HepG2 (cell line): ENCODE results near the gene YJEFN3. TPM values are rescaled to one million over a fixed set of nuclear protein-coding genes. Genes with fewer than 3 reads are reported as not detected.

Experiments used
- ATAC-seq: fragments of 200-7000 bp; cut with Tn5 transposase; 3 replicates; pipeline ENCODE4 v1.9.1; 2020; ENCODE audit warnings: mild to moderate bottlenecking, moderate library complexity
- BruUV-seq: library from RNA; stranded (reverse); fragments of 400-500 nt; replicated peaks from 2 replicates; lab custom pipeline; 2021; lab: Mats Ljungman, UMichigan
- CTCF ChIA-PET: fragments of 300-600 bp; formaldehyde crosslinking; extraction: SDS; loops from one replicate; lab custom pipeline; 2021; ENCODE audit warnings: low total read pairs, inconsistent platforms, low intra/inter-chr PET ratio; lab: Yijun Ruan, JAX
- POLR2A ChIA-PET: fragments of 350-600 bp; sonication (Branson Sonifier 250); formaldehyde crosslinking; loops from one replicate; lab custom pipeline; 2020; ENCODE audit warnings: antibody characterized with exemption, inconsistent platforms; lab: Yijun Ruan, JAX
- DNase-seq: peaks from one replicate; pipeline ENCODE4 v3.0.0-alpha.2; 2015; ENCODE audit warnings: low spot score
- FAIRE-seq: peaks from 3 replicates; lab custom pipeline; 2011; peaks lifted over from hg19 to GRCh38; lab: Jason Lieb, UNC
- H2AFZ ChIP-seq: one replicate; pipeline ENCODE4 v1.6.1; 2011; ENCODE audit warnings: low read length, inconsistent platforms
- H3K27ac ChIP-seq: fragments of 300-600 bp; 3 replicates; pipeline ENCODE4 v1.8.0; 2011; ENCODE audit warnings: mixed run types, mild to moderate bottlenecking, mixed read lengths, low read length, inconsistent platforms; ENCODE audit not compliant: insufficient read depth; ENCODE audit errors: extremely low read length
- H3K27me3 ChIP-seq, 2 experiments: fragments of 200-600 bp in 1 of 2; 2 replicates in 1 of 2; 3 replicates in 1 of 2; pipeline versions ENCODE4 v1.6.0 to v1.8.0; 2011; ENCODE audit warnings: low read length in 2 of 2, mild to moderate bottlenecking in 2 of 2, moderate library complexity in 2 of 2, inconsistent platforms in 1 of 2; ENCODE audit not compliant: insufficient read depth in 2 of 2, control insufficient read depth in 1 of 2
- H3K36me3 ChIP-seq, 2 experiments: fragments of 200-600 bp in 1 of 2; replicated peaks in 1 of 2; 2 replicates in 1 of 2; 3 replicates in 1 of 2; pipeline versions ENCODE4 v1.5.1 to v1.8.0; 2011; ENCODE audit warnings: low read length in 2 of 2, inconsistent platforms in 1 of 2; ENCODE audit not compliant: insufficient read depth in 2 of 2, control insufficient read depth in 1 of 2
- H3K4me1 ChIP-seq: 2 replicates; pipeline ENCODE4 v1.5.1; 2012; ENCODE audit warnings: low read length, inconsistent platforms; ENCODE audit not compliant: insufficient read depth
- H3K4me2 ChIP-seq: 2 replicates; pipeline ENCODE4 v1.6.0; 2011; ENCODE audit warnings: low read depth, low read length, inconsistent platforms
- H3K4me3 ChIP-seq, 3 experiments: fragments of 200-600 bp in 1 of 3; sonication (generic), shearing (Covaris generic) in 1 of 3; replicated peaks in 1 of 3; 2 replicates each; pipeline ENCODE4 v1.5.1; 2011 to 2016; ENCODE audit warnings: low read length in 3 of 3, inconsistent platforms in 2 of 3, low read depth in 2 of 3, mild to moderate bottlenecking in 2 of 3, control low read depth in 1 of 3, mixed read lengths in 1 of 3; ENCODE audit not compliant: insufficient read depth in 1 of 3
- H3K79me2 ChIP-seq: one replicate; pipeline ENCODE4 v1.6.1; 2011; ENCODE audit warnings: low read length, inconsistent platforms; ENCODE audit not compliant: insufficient read depth
- H3K9ac ChIP-seq: 2 replicates; pipeline ENCODE4 v1.6.0; 2011; ENCODE audit warnings: mild to moderate bottlenecking, low read depth, low read length, inconsistent platforms; ENCODE audit not compliant: insufficient read depth
- H3K9me3 ChIP-seq: 2 replicates; pipeline ENCODE4 v1.5.1; 2012; ENCODE audit warnings: mild to moderate bottlenecking, low read length
- H4K20me1 ChIP-seq: 2 replicates; pipeline ENCODE4 v1.6.0; 2011; ENCODE audit warnings: inconsistent platforms, mild to moderate bottlenecking, low read length, moderate library complexity; ENCODE audit not compliant: insufficient read depth
- AGO2 ChIP-seq: fragments of 200-400 bp; formaldehyde crosslinking; optimal IDR thresholded peaks from 2 replicates; pipeline ENCODE3; 2017; ENCODE audit warnings: mild to moderate bottlenecking, low read depth, low read length, moderate library complexity
- DPF2 ChIP-seq: sonication (generic); formaldehyde crosslinking; IDR thresholded peaks from 2 replicates; pipeline ENCODE4 v1.4.0; 2020; ENCODE audit warnings: mild to moderate bottlenecking, low read depth, missing genetic modification reagents, borderline replicate concordance
- GPN1 ChIP-seq: sonication (generic); formaldehyde crosslinking; IDR thresholded peaks from 2 replicates; pipeline ENCODE4 v1.5.1; 2020; ENCODE audit warnings: missing genetic modification reagents, borderline replicate concordance
- HNRNPLL ChIP-seq: fragments of 200-400 bp; formaldehyde crosslinking; IDR thresholded peaks from 2 replicates; pipeline ENCODE4 v1.6.1; 2017; ENCODE audit warnings: mild to moderate bottlenecking, low read depth, low read length; ENCODE audit not compliant: poor library complexity, severe bottlenecking
- KLF6 ChIP-seq: IDR thresholded peaks from 2 replicates; pipeline ENCODE4 v1.8.0; 2016; ENCODE audit warnings: missing biosample characterization, missing genetic modification reagents
- POLR2G ChIP-seq: fragments of 200-400 bp; formaldehyde crosslinking; IDR thresholded peaks from 2 replicates; pipeline ENCODE4 v1.6.1; 2018; ENCODE audit warnings: mild to moderate bottlenecking, low read depth, low read length, moderate library complexity
- PTBP1 ChIP-seq: fragments of 200-400 bp; formaldehyde crosslinking; IDR thresholded peaks from 2 replicates; pipeline ENCODE4 v1.6.1; 2018; ENCODE audit warnings: low read length, low read depth; ENCODE audit not compliant: poor library complexity, severe bottlenecking
- RBM22 ChIP-seq: fragments of 200-400 bp; formaldehyde crosslinking; optimal IDR thresholded peaks from 2 replicates; pipeline ENCODE3; 2017; ENCODE audit warnings: mild to moderate bottlenecking, low read length, moderate library complexity
- SMC3 ChIP-seq: IDR thresholded peaks from 2 replicates; pipeline ENCODE4 v1.6.1; 2011; ENCODE audit warnings: low read length, improper control_type of control experiment
- YY1 ChIP-seq: IDR thresholded peaks from 2 replicates; pipeline ENCODE4 v1.6.1; 2011; ENCODE audit warnings: low read length, low read depth, moderate library complexity, mild to moderate bottlenecking; ENCODE audit not compliant: insufficient read depth, insufficient replicate concordance
- ZFX ChIP-seq: sonication (generic); formaldehyde crosslinking; IDR thresholded peaks from 2 replicates; pipeline ENCODE4 v1.4.0; 2020; ENCODE audit warnings: mild to moderate bottlenecking, low read depth, missing genetic modification reagents, moderate library complexity
- ZFY ChIP-seq: sonication (generic); formaldehyde crosslinking; IDR thresholded peaks from 2 replicates; pipeline ENCODE4 v1.4.0; 2020; ENCODE audit warnings: missing genetic modification reagents
- WGBS: methylation state at CpG from one replicate; pipeline ENCODE4 v1.1.6; 2017; ENCODE audit warnings: low lambda C conversion rate; 5-methylcytosine and 5-hydroxymethylcytosine counted together
- in situ Hi-C: cut with HindIII; loops from 2 replicates; pipeline ENCODE4 v1.10.0; 2017; ENCODE audit warnings: low pct_unique_long_range_greater_than_20kb; ENCODE audit not compliant: extremely low pct_ligation_motif_present
- intact Hi-C: fragments of 100-400 bp; cut with micrococcal nuclease; formaldehyde crosslinking; loops from one replicate; pipeline ENCODE4 v1.10.0; 2022; ENCODE audit not compliant: unreplicated experiment
- polyA plus RNA-seq, 8 experiments: library from polyadenylated mRNA; depleted of rRNA in 3 of 8; stranded (reverse) in 7 of 8; unstranded in 1 of 8; fragments of >200 nt; fragmentation: Illumina TruSeq in 4 of 8; extraction: Trizol in 4 of 8; gene quantifications; 2 replicates each; pipeline versions ENCODE4 v1.2.1 to v1.2.3, GENCODE V29; 2011 to 2016; ENCODE audit warnings: low read depth in 4 of 8, missing spikeins in 1 of 8, mixed read lengths in 1 of 8; ENCODE audit not compliant: insufficient read depth in 1 of 8
- total RNA-seq, 5 experiments: library from RNA; depleted of rRNA; stranded (reverse); fragments of >200 nt; fragmentation: Illumina TruSeq; extraction: Trizol; gene quantifications; 2 replicates each; pipeline ENCODE4 v1.2.3, GENCODE V29; 2016; ENCODE audit warnings: low read depth in 1 of 5
- TF ChIP-seq, protein P1 (sequence below): IDR thresholded peaks from 2 replicates; pipeline ENCODE4 v1.6.1; 2012; ENCODE audit warnings: inconsistent platforms
- TF ChIP-seq, protein P2 (sequence below): sonication (generic); formaldehyde crosslinking; IDR thresholded peaks from 2 replicates; pipeline ENCODE4 v1.4.0; 2020; ENCODE audit warnings: missing genetic modification reagents, borderline replicate concordance
- TF ChIP-seq, protein P3 (sequence below): sonication (generic); formaldehyde crosslinking; IDR thresholded peaks from 2 replicates; pipeline ENCODE4 v1.5.1; 2020; ENCODE audit warnings: missing genetic modification reagents, mild to moderate bottlenecking, borderline replicate concordance

The YJEFN3 gene
- total and polyA plus RNA-seq, 2 of the 13 experiments (the other 11 are each of a cell fraction or from before 2014, with no cell fraction given), result 0.89 to 4.0 TPM

DNA sequence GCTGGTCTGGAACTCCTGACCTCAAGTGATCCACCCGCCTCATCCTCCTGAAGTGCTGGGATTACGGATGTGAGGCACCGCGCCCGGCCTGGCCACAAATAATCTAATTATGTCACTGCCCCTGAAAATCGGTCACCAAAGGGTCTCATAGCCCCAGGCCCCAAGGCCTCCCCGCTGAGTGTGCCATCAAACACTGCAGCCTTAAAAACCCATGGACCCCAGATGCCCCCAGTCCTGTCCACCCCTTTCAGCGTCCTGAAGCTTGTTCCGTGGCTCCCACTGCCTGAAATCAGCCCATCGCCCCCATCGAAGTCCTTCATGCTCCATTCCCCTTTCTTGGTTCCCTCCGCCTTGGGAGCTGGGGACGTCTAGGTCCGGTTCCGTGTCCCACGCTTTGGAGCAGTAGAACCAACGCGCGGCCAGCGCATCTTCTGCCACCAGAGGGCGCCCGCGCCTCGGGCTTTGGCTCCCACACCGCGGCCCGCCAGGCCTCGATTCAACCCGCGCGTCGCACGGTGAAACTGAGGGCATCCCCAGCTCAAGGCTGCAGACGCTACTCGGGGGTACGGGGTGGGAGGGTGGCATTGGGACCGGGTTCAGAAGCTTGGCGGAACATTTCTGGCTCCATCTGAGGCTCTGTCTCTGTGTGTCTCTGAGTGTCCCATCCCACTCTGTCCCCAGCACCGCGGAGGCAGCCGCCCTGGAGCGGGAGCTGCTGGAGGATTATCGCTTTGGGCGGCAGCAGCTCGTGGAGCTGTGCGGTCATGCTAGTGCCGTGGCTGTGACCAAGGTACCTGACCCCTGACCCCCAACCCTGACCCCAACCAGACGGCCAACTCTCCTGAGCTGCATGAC is 3.5 kb downstream of the YJEFN3 start:
- in situ Hi-C loops, result loop anchor here (25.0 kb wide), 1 partner anchor 430 kb away; no protein-coding TSS in a partner anchor
- intact Hi-C loops, result loop anchor here (5.0 kb wide), 2 partner anchors 110 to 425 kb away; partner anchors contain the start of gene GMIP
- TF ChIP-seq ZFY (CRISPR knock-in tag), result peak; percentile 42; the same call in 1 of the 2 replicates
- TF ChIP-seq RBM22, result peak; percentile 33
- no peak for TF ChIP-seq DPF2 (CRISPR knock-in tag)
- TF ChIP-seq, protein P1, sequence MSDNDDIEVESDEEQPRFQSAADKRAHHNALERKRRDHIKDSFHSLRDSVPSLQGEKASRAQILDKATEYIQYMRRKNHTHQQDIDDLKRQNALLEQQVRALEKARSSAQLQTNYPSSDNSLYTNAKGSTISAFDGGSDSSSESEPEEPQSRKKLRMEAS, result peak; percentile 42; the same call in 1 of the 2 replicates
- TF ChIP-seq, protein P2, sequence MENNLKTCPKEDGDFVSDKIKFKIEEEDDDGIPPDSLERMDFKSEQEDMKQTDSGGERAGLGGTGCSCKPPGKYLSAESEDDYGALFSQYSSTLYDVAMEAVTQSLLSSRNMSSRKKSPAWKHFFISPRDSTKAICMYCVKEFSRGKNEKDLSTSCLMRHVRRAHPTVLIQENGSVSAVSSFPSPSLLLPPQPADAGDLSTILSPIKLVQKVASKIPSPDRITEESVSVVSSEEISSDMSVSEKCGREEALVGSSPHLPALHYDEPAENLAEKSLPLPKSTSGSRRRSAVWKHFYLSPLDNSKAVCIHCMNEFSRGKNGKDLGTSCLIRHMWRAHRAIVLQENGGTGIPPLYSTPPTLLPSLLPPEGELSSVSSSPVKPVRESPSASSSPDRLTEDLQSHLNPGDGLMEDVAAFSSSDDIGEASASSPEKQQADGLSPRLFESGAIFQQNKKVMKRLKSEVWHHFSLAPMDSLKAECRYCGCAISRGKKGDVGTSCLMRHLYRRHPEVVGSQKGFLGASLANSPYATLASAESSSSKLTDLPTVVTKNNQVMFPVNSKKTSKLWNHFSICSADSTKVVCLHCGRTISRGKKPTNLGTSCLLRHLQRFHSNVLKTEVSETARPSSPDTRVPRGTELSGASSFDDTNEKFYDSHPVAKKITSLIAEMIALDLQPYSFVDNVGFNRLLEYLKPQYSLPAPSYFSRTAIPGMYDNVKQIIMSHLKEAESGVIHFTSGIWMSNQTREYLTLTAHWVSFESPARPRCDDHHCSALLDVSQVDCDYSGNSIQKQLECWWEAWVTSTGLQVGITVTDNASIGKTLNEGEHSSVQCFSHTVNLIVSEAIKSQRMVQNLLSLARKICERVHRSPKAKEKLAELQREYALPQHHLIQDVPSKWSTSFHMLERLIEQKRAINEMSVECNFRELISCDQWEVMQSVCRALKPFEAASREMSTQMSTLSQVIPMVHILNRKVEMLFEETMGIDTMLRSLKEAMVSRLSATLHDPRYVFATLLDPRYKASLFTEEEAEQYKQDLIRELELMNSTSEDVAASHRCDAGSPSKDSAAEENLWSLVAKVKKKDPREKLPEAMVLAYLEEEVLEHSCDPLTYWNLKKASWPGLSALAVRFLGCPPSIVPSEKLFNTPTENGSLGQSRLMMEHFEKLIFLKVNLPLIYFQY (CRISPR knock-in tag), result 0 out of 2 replicates have a peak, but pooled peaks have one; percentile 50
- peak; percentile 37 for TF ChIP-seq HNRNPLL
- TF ChIP-seq ZFX, result peak; percentile 69
- TF ChIP-seq YY1, result peak; percentile 47
- no peak for TF ChIP-seq GPN1 (CRISPR knock-in tag)
- no peak for TF ChIP-seq PTBP1
- TF ChIP-seq, protein P3, sequence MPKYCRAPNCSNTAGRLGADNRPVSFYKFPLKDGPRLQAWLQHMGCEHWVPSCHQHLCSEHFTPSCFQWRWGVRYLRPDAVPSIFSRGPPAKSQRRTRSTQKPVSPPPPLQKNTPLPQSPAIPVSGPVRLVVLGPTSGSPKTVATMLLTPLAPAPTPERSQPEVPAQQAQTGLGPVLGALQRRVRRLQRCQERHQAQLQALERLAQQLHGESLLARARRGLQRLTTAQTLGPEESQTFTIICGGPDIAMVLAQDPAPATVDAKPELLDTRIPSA, result 0 out of 2 replicates have a peak, but pooled peaks have one; percentile 49
- peak; percentile 44; the same call in 1 of the 2 replicates for TF ChIP-seq POLR2G
- peak; percentile 38; the same call in 1 of the 2 replicates for TF ChIP-seq SMC3
- no peak for TF ChIP-seq KLF6 (CRISPR knock-in tag)
- TF ChIP-seq AGO2, result peak; percentile 96

More for the DNA sequence above, 3.5 kb downstream of the YJEFN3 start:
- Histone ChIP-seq H3K79me2 (no peaks in the 10 kb centered on the region), H3K9ac (no peak overlapping the region), H3K36me3 (peaks cover 0 to 12% of the 10 kb centered on the region in 2 experiments; a peak in 3 of 5 replicates), H3K27me3 (no peaks in the 10 kb centered on the region), H2AFZ (no peak overlapping the region), H3K4me2 (peak overlapping the region; percentile 13; the same call in 1 of the 2 replicates), H3K4me3 (no peak overlapping the region), H3K27ac (no peak overlapping the region), H3K9me3 (no peaks in the 10 kb centered on the region), H3K4me1 (peaks cover 4% of the 10 kb centered on the region; the same call in 1 of the 2 replicates), H4K20me1 (no peaks in the 10 kb centered on the region)
- ChIA-PET POLR2A (interaction anchor here (0.7 to 1.0 kb wide), 2 partner anchors 16 to 112 kb away, joined by 3 read pairs; partner anchors contain the start of gene NDUFA13), CTCF (interaction anchor here (1.2 to 2.6 kb wide), 3 partner anchors 22 to 427 kb away, joined by 3 to 23 read pairs (median 4); partner anchors contain the start of gene GMIP)
- DNase-seq (peak; percentile 30), ATAC-seq (peak; percentile 73), FAIRE-seq (no peak)
- 20% methylated on average over 33 of the region's 48 CpGs for WGBS
- no TSS peak for BruUV-seq
